T47D (cell line): ENCODE measurements around the gene IGLL5.
"Not testable (repeated sequence)": the region's sequence is repeated elsewhere in the genome, so short reads cannot be mapped to it uniquely, and the experiment has no call there.

ENCODE experiments used
- DNase-seq, 2 experiments: peaks; one replicate each; pipeline versions ENCODE4 v3.0.0 to v3.0.0-alpha.2; 2011 to 2012; ENCODE audit warnings: low read depth in 1 of 2, low spot score in 1 of 2
- JUND ChIP-seq: IDR thresholded peaks from 2 replicates; pipeline ENCODE4 v1.6.1; 2012; ENCODE audit warnings: low read depth
- in situ Hi-C: cut with HindIII; loops from 2 replicates; pipeline ENCODE4 v1.10.0; 2016; ENCODE audit warnings: low sequenced_read_pairs, low pct_unique_long_range_greater_than_20kb

IGLL5 gene

DNA sequence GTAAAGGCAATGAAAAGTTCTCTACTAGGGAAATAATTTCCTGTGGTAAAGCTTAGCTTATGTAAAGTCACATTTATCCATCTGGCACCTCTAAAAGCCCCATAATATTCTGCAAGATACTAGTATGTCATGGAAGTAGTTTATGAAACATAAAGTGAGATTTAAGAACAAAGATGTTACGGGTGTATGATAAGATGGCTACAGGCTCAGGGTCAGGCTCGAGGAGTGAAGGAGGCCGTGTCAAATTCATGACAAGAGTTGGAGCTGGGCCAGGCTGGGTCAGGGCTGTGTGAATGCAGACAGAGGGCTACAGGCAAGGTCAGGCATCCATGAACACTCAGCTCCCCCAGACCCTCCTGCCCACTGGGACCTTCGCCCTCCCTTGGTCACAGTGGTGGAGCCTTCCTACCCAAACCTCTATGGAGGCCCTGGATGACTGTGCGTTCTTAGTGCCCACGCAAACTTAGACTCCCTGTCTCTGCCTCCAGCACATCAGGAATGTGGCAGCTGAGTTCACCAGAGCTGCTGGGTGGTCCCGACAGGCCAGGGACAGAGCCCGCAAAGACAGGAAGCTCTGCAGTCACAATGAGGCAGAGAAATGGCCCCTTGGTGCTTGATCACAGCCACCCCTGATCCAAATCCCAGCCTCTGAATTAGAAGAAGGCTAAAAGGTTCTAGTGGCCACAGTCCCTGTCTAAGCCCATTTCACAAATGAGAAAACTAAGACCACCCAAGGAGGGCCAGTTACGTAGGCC, 14.8 kb downstream of the IGLL5 start:
- no peak for TF ChIP-seq JUND
- in situ Hi-C loops, result no loop called here
- DNase-seq, result no peak

DNA sequence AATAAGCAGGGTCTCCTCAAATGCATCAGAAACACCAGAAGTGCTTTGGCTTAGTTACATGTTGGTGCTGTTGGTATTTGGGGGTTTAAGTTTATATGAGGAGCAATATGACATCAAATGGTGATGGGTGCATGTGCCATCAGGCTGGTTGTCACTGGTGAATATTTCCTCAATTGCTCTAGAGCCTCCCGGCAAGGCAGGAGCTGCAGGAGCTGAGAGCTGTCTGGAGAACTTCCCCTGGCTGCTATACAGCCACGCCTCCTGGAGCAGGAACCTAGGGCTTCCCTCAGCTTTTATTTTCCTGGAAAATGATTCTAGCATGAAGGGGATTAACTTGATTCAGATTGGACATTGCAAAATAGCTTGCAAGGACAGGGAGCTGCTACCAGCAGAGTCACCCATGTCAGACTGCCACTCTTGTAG, 15.8 kb downstream of the IGLL5 start:
- no peak for TF ChIP-seq JUND
- DNase-seq, result no peak
- in situ Hi-C loops, result no loop called here

DNA sequence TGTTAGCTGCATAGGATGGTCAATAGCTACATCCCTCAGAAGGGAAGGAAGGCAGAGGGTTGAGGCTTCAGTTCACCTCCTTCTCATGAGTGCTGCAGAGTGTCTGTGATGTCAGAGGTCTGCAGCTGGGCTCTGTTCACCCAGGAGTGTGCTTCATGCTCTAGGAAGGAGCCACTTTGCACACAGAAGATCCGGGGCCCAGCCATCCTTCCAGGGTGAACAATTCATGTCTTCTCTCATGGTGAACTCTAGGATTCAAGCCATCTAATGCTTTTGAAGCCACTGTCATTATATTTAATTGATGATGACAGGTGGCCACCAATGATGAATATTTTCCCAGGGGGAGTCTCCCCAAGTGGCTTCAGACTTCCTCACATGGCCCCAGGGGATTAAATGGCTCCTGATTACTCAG, 16.2 kb downstream of the IGLL5 start:
- in situ Hi-C loops, DNase-seq: not testable (repeated sequence)

DNA sequence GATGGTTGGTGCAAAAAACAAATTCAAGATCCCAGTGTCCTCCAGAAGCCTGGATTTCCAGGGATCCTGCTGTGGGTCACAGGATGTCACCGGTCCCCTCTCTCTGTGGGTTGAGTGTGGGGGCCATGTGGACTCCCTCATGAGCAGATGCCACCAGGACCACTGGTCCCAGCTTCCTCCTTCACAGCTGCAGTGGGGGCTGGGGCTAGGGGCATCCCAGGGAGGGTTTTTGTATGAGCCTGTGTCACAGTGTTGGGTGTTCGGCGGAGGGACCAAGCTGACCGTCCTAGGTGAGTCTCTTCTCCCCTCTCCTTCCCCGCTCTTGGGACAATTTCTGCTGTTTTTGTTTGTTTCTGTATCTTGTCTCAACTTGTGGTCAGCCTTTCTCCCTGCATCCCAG, 17.1 kb downstream of the IGLL5 start:
- DNase-seq, in situ Hi-C loops: not testable (repeated sequence)

DNA sequence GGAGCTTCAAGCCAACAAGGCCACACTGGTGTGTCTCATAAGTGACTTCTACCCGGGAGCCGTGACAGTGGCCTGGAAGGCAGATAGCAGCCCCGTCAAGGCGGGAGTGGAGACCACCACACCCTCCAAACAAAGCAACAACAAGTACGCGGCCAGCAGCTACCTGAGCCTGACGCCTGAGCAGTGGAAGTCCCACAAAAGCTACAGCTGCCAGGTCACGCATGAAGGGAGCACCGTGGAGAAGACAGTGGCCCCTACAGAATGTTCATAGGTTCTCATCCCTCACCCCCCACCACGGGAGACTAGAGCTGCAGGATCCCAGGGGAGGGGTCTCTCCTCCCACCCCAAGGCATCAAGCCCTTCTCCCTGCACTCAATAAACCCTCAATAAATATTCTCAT, 18.8 kb downstream of the IGLL5 start:
- in situ Hi-C loops, result not testable (repeated sequence)

DNA sequence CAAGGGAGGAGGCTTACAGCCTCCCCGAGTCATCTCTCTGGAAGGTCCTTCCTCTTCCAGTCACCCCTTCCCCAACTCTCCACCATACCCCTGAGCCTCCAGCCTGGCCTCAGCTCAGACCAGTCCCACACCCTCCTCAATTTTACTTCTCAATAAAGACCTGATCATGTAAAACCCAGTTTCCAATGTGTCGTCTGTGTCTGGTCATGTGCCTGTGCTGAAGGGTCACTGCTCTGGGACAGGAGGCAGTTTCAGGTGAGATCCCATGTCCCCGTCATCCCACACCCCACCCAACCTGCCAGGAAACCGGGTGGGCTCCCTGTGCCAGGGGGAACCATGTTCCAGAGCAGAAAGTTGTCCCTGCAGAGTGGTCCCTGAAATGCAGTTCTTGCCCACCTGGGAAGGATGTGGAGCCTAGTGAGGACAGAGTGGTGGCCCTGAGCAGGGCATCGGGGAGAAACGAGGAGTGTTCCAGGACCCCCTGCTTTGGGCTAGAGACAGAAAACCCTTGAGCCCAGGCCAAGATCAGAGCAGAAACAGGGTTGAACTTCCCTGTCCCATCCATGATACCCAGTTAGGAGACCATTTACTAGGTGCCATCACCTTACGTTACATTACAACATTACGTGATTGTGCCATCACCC, 19.4 kb downstream of the IGLL5 start:
- in situ Hi-C loops, result no loop called here
- DNase-seq, result no peak
- TF ChIP-seq JUND, result no peak

More for the DNA sequence above, 18.8 kb downstream of the IGLL5 start:
- DNase-seq, result not testable (repeated sequence)

DNA sequence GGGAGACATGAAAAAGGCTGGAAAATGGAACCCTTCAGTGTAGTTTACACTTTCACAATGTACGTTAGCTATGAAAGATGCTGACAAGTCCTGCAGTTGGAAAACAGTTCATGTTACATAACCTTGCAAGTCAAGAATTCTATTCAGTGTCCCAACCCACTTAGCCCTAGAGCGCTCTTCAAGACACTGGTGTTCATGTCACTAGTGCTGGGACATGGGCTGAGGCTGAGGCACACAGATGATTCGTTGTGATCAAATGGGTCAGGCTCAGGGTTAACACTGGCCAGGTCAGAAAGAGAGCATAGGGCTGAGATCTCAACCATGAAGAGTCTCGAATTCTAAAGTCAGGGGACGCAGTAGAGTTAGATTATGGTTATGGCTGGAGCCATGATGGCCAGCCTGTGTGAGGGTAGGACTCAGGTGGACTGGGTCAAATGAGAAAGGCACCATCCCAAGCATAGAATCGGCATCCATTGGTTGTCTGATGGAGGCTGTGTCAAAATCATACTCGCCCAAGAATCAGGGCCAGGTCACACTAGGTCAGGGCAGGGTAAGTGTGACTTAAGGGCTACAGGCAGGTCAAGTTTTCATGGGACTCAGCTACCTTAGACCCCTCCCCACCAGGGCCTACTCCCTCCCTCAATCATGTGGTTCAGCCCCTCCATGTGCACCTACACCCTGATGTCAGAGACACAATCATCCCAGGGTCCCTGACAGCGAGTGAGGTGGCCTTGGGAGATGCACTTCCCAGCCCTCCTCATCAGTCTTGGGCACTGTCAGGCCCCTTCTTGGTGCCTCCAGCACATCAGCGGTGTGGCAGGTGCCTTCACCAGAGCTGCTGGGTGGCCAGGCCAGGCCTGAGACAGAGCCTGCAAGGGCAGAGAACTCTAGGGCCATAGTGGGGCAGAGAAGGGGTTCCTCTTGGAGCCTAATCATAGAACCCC, 20.2 kb downstream of the IGLL5 start:
- TF ChIP-seq JUND, result no peak
- in situ Hi-C loops, result no loop called here

DNA sequence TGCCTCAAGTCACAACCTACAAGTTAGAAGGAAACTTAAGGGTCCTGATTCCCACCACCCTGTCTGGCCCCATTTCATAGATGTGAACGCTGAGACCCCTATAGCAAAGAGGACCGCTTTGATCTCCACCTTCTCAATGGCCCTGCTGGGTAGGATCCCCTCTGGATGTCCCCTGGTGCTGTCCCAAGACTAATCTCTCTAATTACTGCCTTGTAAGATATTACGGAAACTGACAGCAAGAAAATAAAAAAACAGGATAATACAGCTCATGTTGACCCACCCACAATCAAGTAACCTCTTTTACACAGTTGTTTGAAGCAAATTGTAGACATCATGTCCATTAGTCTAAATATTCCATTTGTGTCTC, 20.9 kb downstream of the IGLL5 start:
- TF ChIP-seq JUND, result no peak
- DNase-seq, result no peak
- in situ Hi-C loops, result no loop called here

More for the DNA sequence above, 20.2 kb downstream of the IGLL5 start:
- DNase-seq, result no peak

DNA sequence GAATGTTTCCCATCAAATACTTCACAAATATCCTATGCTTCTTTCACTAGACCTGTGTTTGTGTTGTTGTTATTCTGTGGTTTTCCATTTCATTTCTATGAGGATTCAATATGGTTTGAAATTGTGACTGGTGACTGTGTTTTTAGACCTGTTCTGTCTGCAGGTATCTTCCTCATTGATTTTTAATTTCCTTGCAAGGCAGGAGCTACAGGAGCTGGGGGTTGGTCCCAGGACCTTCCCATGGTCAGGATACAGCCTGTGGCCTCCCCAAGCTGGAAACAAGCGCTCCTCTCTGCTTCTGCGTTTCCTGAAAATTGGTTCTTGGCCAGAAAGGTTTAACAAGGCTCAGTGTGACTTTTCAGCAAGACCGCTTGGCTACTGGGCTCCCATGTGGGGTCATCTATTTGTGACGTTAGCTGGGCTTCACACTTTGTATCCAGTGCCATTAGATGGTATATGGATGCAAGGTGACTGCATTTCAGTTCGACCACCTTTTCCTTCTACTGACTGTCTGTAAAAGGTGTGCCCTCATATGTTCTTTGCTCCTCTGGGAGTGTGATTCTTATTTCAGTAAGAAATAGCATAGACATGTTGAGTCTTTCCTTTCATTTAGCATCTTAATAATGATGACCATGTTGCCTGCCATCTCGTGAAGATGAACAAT, 21.5 kb downstream of the IGLL5 start:
- no peak for TF ChIP-seq JUND
- in situ Hi-C loops, result no loop called here
- no peak for DNase-seq

DNA sequence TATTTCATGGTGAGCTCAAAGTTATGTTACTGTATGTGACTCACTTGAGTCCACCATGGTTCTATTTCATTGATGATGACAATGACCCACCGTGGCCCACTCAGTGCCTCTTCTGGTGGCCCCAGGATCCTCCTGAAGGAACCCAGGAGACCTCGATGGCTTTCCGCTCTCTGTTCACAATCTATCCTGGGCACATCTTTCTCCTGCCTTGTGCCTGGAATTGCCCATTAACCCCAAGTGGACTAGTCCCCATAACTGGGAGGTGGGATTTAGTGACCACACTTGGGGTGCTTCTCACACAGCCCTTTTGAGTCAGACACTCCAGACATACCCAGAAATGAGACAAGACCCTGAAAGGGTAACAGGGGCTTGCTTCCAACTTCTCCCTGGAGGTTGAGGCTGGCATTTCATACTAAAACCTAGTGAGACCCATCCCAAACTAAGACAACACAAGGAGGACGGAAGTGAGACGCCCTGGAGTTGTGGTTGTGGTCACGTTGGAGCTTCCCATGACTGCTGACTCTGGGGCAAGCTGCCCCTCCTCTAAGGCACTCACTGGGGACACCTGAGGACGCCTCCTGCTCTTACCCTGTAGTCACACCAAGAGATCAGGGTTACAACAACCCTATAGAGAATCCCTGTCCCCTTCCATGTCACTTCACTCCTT, 22.1 kb downstream of the IGLL5 start:
- no peak for TF ChIP-seq JUND
- in situ Hi-C loops, result no loop called here

DNA sequence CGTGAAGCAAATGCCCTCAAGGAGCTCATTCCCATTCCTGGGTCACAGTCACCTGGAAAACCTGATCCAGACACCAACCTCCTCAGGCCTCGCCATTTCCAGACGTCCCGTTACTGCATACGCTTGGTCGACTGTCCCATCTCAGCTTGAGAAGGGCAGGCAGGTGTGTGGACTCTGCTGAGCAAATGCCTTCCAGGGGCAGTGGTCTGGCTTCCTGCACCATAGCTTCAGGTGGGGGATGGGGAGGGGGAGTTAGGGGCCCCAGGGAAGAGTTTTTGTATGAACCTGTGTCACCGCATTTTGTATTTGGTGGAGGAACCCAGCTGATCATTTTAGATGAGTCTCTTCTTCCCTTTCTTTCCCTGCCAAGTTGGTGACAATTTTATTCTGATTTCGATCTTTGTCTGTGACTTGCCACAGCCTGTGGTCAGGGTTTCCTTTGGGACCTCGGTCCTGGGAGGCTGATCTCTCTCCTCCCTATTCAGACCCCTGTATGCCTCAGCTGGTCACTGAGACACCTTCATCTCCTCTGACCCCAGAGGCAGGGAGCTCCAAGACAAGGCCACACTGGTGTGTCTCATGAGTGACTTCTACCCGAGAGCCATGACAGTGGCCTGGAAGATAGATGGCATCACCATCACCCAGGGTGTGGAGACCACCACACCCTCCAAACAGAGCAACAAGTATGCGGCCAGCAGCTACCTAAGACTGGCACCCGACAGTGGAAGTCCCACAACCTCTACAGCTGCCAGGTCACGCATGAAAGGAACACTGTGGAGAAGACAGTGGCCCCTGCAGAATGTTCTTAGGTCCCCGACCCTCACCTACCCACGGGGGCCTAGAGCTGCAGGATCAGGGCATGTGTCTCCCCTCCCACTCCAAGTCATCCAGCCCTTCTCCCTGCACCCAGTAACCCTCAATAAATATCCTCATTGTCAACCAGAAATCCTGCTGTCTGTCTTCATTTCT, 22.9 kb downstream of the IGLL5 start:
- in situ Hi-C loops, result no loop called here
- no peak for DNase-seq
- no peak for TF ChIP-seq JUND

More for the DNA sequence above, 22.1 kb downstream of the IGLL5 start:
- no peak for DNase-seq
